ENCODE data around the gene EAF2.

- TF ChIP-seq GATA2 (IDR thresholded peaks at IDR 0.05; ENCODE audit: low read depth, low read length), result no peak
- no peak for TF ChIP-seq GATA3 (IDR thresholded peaks at IDR 0.05; ENCODE audit: low read depth, low read length)
Observed at GRCh38 chr3:121913305-121913990, 78.4 kb downstream of the EAF2 start.
